ENCODE measurements around the gene AOAH.
"Not testable (repeated sequence)": the region's sequence is repeated elsewhere in the genome, so short reads cannot be mapped to it uniquely, and the experiment has no call there.

Gene AOAH

GRCh38 chr7:36504216-36504615, 220.1 kb downstream of the AOAH start:
- DNase-seq, result not testable (repeated sequence)

GRCh38 chr7:36497775-36498174, 226.5 kb downstream of the AOAH start:
- no peak for DNase-seq

- not testable (repeated sequence) for DNase-seq
Observed at GRCh38 chr7:36497176-36497575, 227.1 kb downstream of the AOAH start.

- no peak for DNase-seq
Observed at GRCh38 chr7:36496576-36496975, 227.7 kb downstream of the AOAH start.

GRCh38 chr7:36491317-36491716, 233.0 kb downstream of the AOAH start:
- DNase-seq, result no peak

GRCh38 chr7:36490419-36490830, 233.9 kb downstream of the AOAH start:
- no peak for DNase-seq

GRCh38 chr7:36488672-36489071, 235.6 kb downstream of the AOAH start:
- not testable (repeated sequence) for DNase-seq

- no peak for DNase-seq
Observed at GRCh38 chr7:36487756-36488336, 236.4 kb downstream of the AOAH start.

- DNase-seq, result no peak
Observed at GRCh38 chr7:36486336-36486735, 238.0 kb downstream of the AOAH start.

- no peak for DNase-seq
Observed at GRCh38 chr7:36484265-36484664, 240.0 kb downstream of the AOAH start.

- not testable (repeated sequence) for DNase-seq
Observed at GRCh38 chr7:36483853-36484252, 240.4 kb downstream of the AOAH start.

GRCh38 chr7:36478745-36479144, 245.5 kb downstream of the AOAH start:
- no peak for DNase-seq

GRCh38 chr7:36475381-36475780, 248.9 kb downstream of the AOAH start:
- no peak for DNase-seq

- no peak for DNase-seq
Observed at GRCh38 chr7:36475011-36475342, 249.3 kb downstream of the AOAH start.

- no peak for DNase-seq
Observed at GRCh38 chr7:36474283-36475010, 249.8 kb downstream of the AOAH start.

GRCh38 chr7:36473454-36474282, 250.6 kb downstream of the AOAH start:
- no peak for DNase-seq

GRCh38 chr7:36472141-36472729, 252.1 kb downstream of the AOAH start:
- DNase-seq, result no peak

GRCh38 chr7:36469236-36469635, 255.1 kb downstream of the AOAH start:
- no peak for DNase-seq

- DNase-seq, result no peak
Observed at GRCh38 chr7:36468370-36469101, 255.8 kb downstream of the AOAH start.

GRCh38 chr7:36466001-36466400, 258.3 kb downstream of the AOAH start:
- not testable (repeated sequence) for DNase-seq

GRCh38 chr7:36464271-36464670, 260.0 kb downstream of the AOAH start:
- no peak for DNase-seq
